Transverse colon (tissue), 4 donors: ENCODE data around the gene KLHL17. TPM values are rescaled to one million over a fixed set of nuclear protein-coding genes. Genes with fewer than 3 reads are reported as not detected.

Experiments used
- DNase-seq: peaks from one replicate; pipeline ENCODE4 v3.0.0-alpha.2; 2019
- H3K27ac ChIP-seq, 4 donors: fragments of 200-600 bp; sonication (generic); 2 replicates each; pipeline ENCODE4 v1.5.1; 2016 to 2018; ENCODE audit warnings: inconsistent platforms in 4 of 4
- H3K27me3 ChIP-seq: fragments of 200-600 bp; sonication (generic); 2 replicates; pipeline ENCODE4 v1.5.1; 2017; ENCODE audit warnings: inconsistent platforms
- H3K36me3 ChIP-seq, 4 donors: fragments of 200-600 bp; sonication (generic); 2 replicates each; pipeline ENCODE4 v1.5.1; 2017 to 2019; ENCODE audit warnings: inconsistent platforms in 4 of 4
- H3K4me1 ChIP-seq, 4 donors: fragments of 200-600 bp; sonication (generic); 2 replicates each; pipeline ENCODE4 v1.5.1; 2017 to 2020; ENCODE audit warnings: inconsistent platforms in 4 of 4
- H3K4me3 ChIP-seq, 4 donors: fragments of 200-600 bp; sonication (generic); 1 replicate in 1 of 4; 2 replicates in 3 of 4; pipeline versions ENCODE4 v1.5.1 to v1.6.1; 2017 to 2019; ENCODE audit warnings: inconsistent platforms in 4 of 4
- H3K9me3 ChIP-seq, 2 donors: fragments of 200-600 bp; sonication (generic); 2 replicates each; pipeline ENCODE4 v1.5.1; 2017 to 2019; ENCODE audit warnings: inconsistent platforms in 2 of 2
- CTCF ChIP-seq, 5 experiments: fragments of 200-600 bp in 3 of 5; fragments of 450-650 bp in 2 of 5; sonication (generic) in 3 of 5; IDR thresholded peaks; 1 replicate in 2 of 5; 2 replicates in 3 of 5; pipeline ENCODE4 v1.5.1; 2016 to 2017; ENCODE audit warnings: antibody characterized with exemption in 5 of 5, inconsistent platforms in 3 of 5, mild to moderate bottlenecking in 2 of 5, moderate library complexity in 1 of 5
- EP300 ChIP-seq: sonication (generic); formaldehyde crosslinking; IDR thresholded peaks from one replicate; pipeline ENCODE4 v1.6.1; 2017; ENCODE audit warnings: antibody characterized with exemption, low read depth
- POLR2A ChIP-seq: fragments of 450-650 bp; IDR thresholded peaks from one replicate; pipeline ENCODE4 v1.6.1; 2016; ENCODE audit warnings: antibody characterized with exemption, mild to moderate bottlenecking, moderate library complexity
- POLR2AphosphoS5 ChIP-seq, 3 donors: sonication (generic); formaldehyde crosslinking; IDR thresholded peaks; one replicate each; pipeline ENCODE4 v1.6.1; 2016; ENCODE audit warnings: antibody characterized with exemption in 3 of 3
- WGBS, 2 donors: methylation state at CpG; one replicate each; pipeline ENCODE4 v1.1.5; 2018; ENCODE audit warnings: low coverage in 1 of 2; 5-methylcytosine and 5-hydroxymethylcytosine counted together
- in situ Hi-C, 4 donors: fragments of 200-750 bp; cut with MboI; loops; one replicate each; pipeline versions ENCODE4 v1.15.0 to v1.15.1; 2017; ENCODE audit warnings: low sequenced_read_pairs in 3 of 4, low pct_ligation_motif_present in 1 of 4, low pct_unique_long_range_greater_than_20kb in 1 of 4
- intact Hi-C: fragments of 100-400 bp; cut with DNase I; formaldehyde crosslinking; loops from one replicate; pipeline ENCODE4 v1.15.1; 2023; ENCODE audit warnings: low total_unique reads
- total RNA-seq, 4 donors: library from RNA; depleted of rRNA; stranded (reverse); fragments of >200 nt; gene quantifications; one replicate each; pipeline ENCODE4 v1.1.0, GENCODE V29; 2016

The KLHL17 gene
- total RNA-seq, 4 donors from 2014 or later = 10.8 to 26.1 (median 11.4) TPM

GRCh38 chr1:995665-996633, 35.6 kb downstream of the KLHL17 start:
- intact Hi-C loops (no loop called here), in situ Hi-C loops (no loop called here)
- Histone ChIP-seq H3K36me3 (no peaks in the 10 kb centered on the region), H3K4me3 (no peak overlapping the region), H3K27ac (no peak overlapping the region), H3K4me1 (peaks cover 8 to 32% (median 28%) of the 10 kb centered on the region in 4 donors), H3K27me3 (peaks cover 68% of the 10 kb centered on the region), H3K9me3 (peaks cover 8 to 10% of the 10 kb centered on the region in 2 donors)
- WGBS, 2 donors = 10 to 38% methylated on average over 6 to 25 of the region's 30 CpGs
- no peak for DNase-seq
- TF ChIP-seq POLR2A (no peak), EP300 (no peak), POLR2AphosphoS5 (IDR thresholded peaks at IDR 0.05) (no peak), CTCF (IDR thresholded peaks at IDR 0.05) (no peak)

- H3K9me3 ChIP-seq = peaks cover 2 to 6% of the 10 kb centered on the region in 2 donors
- TF ChIP-seq POLR2A (no peak), POLR2AphosphoS5 (IDR thresholded peaks at IDR 0.05) (no peak), EP300 (no peak), CTCF (IDR thresholded peaks at IDR 0.05) (no peak)
- intact Hi-C loops = no loop called here
- no peaks in the 10 kb centered on the region for H3K36me3 ChIP-seq
- no peak overlapping the region for H3K4me3 ChIP-seq
- DNase-seq = no peak
- peaks cover 13 to 42% (median 39%) of the 10 kb centered on the region in 4 donors for H3K4me1 ChIP-seq
- H3K27me3 ChIP-seq = peaks cover 66% of the 10 kb centered on the region
- H3K27ac ChIP-seq = no peak overlapping the region
- 70% methylated on average over 22 of the region's 24 CpGs; no CpG with 5 or more reads in 1 of the 2 donors for WGBS, 2 donors
- in situ Hi-C loops = no loop called here
Measured at GRCh38 chr1:996851-997712, 36.7 kb downstream of the KLHL17 start.

GRCh38 chr1:997713-997992, 37.3 kb downstream of the KLHL17 start:
- Histone ChIP-seq H3K4me3 (no peak overlapping the region), H3K36me3 (no peaks in the 10 kb centered on the region), H3K4me1 (peaks cover 13 to 42% (median 39%) of the 10 kb centered on the region in 4 donors), H3K9me3 (peaks cover 0 to under 1% of the 10 kb centered on the region in 2 donors), H3K27ac (no peak overlapping the region), H3K27me3 (peaks cover 64% of the 10 kb centered on the region)
- WGBS, 2 donors = 76% methylated on average over 3 of the region's 3 CpGs; no CpG with 5 or more reads in 1 of the 2 donors
- DNase-seq = no peak
- TF ChIP-seq POLR2A (no peak), EP300 (no peak), POLR2AphosphoS5 (IDR thresholded peaks at IDR 0.05) (no peak), CTCF (IDR thresholded peaks at IDR 0.05) (no peak)
- intact Hi-C loops (no loop called here), in situ Hi-C loops (no loop called here)
